ENCODE data around the gene RPH3AL.
A peak's percentile ranks its signal among the peaks of the same experiment; 100 is the strongest.

Gene RPH3AL

GRCh38 chr17:352421-353212 lies at the start of gene RPH3AL:
Gene RPH3AL (minus strand): TSS chr17:352807. CDS start chr17:327543, 25,264 bp downstream.
- no peak for DNase-seq

GRCh38 chr17:400257-400656 lies 47.6 kb upstream of the RPH3AL start:
- DNase-seq, result no peak

- no peak for DNase-seq
Measured at GRCh38 chr17:396788-397187, 44.2 kb upstream of the RPH3AL start.

DNA sequence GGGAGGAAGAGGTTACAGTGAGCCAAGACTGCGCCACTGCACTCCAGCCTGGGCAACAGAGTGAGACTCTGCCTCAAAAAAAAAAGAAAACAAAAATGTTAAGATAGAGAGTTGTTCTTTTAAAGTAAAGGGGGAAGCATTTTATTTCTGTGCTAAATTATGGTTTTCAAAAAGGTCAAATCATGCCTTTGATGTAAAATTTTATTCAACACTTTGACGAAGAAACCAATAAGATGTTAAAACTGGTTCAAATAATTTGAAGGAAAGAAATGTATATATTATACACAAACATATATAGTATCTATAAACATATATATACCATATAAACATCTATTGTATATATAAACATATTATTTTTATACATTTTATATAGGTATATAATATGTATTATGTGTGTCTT lies 43.4 kb upstream of the RPH3AL start:
- no peak for DNase-seq

GRCh38 chr17:395179-395578 lies 42.6 kb upstream of the RPH3AL start:
- no peak for DNase-seq

- no peak for DNase-seq
Measured at GRCh38 chr17:394718-395095, 42.1 kb upstream of the RPH3AL start.

DNA sequence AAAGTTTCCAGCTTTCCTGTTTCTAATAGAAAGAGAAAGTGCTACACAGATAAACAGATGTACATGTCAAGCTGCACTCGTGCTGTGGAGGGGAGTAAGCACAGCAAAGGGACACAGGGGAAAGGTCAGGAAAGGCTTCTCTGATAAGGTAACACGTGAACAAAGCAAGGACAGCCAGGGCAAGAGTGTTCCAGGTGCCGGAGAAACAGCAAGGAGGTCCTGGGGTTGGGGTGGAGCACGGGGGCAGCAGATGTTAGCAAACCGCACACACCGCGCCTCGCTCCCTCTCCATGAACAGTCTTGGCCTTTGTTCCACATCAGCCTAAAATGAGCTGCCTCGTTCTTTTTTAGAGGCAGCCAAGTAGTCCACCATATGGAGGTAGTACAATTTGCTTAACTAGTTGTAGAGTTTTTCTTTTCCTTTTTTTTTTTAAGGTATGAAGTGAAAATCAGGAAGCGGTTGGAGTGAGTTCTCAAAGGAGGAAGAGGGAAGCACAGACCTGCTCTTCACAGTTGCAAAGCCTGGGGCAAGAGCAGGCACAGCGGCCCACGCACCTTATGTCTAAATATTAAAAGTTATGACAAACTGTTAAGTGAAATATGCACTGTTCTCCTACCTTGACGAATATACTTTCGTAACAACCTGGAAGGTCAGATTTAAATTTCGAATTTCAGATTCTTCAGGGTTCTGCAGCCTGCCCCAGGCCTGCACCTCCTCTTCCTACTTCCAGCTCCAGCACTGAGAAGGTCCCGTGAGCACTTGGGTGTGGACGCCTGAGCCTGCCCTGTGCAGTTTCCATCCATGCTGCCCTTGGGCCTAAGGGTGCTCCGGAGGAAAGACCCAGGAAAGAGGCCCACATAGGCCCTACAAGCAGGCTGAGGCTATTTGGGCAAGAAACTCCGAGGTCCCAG lies 41.5 kb upstream of the RPH3AL start:
- no peak for DNase-seq

DNA sequence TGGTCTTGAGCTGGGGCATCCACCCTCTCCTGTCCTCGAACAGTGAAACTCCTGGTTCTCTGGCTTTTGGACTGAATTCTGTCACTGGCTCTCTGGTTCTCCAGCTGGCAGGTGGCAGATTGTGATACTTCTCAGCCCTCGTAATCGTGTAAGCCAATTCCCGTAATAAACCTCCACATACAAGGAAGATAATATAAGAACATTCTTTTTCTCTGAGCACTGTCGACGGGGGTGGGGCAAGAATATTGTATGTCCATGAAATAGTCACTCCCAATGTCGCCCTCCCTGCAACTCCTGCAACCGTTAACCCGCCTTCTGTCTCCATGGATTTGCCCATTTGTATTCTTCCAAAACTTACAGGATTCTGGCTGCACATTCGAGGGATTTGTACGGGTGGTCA lies 39.2 kb upstream of the RPH3AL start:
- DNase-seq, result no peak

GRCh38 chr17:390025-390424 lies 37.4 kb upstream of the RPH3AL start:
- DNase-seq, result no peak

DNA sequence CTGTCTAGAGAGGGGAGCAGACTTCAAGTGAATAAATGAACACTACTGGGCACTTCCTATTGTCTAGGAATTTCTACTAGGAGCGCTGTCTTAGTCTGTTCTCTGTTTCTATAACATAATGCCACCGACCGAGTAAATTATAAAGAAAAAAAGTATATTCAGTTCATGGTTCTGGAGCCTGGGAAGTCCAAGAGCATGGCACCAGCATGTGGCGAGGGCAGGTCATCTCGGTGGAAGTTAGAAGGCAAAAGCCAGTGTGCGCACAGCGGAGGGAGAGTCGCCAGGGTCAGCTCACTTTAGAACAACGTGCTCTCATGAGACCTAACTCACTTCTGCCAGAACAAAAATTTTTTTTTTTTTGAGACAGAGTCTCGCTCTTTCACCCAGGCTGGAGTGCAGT lies 35.5 kb upstream of the RPH3AL start:
- no peak for DNase-seq

GRCh38 chr17:386141-386876 lies 33.7 kb upstream of the RPH3AL start:
- DNase-seq, result peak; percentile 69

- no peak for DNase-seq
Measured at GRCh38 chr17:385836-386140, 33.2 kb upstream of the RPH3AL start.

- peak; percentile 8 for DNase-seq
Measured at GRCh38 chr17:385178-385835, 32.7 kb upstream of the RPH3AL start.

DNA sequence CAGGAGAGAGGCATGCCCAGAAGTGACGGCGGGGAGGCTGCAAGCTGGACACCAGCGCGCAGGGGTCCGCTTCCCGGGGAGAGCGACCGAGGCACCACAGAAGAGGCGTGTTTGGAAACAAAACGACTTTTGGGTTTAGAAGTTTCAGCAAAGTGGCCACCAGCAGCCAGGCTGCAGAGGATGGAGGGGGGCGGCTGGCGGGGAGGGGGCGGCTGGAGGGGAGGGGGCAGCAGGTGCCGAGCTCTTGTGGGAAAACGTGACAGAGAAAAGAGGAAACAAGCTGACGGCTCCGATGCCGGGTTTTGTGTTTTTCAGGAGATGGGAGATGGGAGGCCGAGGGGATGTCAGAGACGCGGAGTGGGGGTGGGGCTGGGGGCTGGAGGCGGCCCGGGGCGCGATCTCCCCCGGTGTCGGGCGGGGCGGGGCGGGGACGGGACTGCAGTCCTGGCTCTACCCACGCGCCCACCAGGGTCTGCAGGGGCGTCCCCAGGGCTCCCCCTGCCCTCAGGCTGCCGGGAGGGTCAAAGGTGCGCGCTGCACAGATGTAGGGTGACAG lies 32.1 kb upstream of the RPH3AL start:
- no peak for DNase-seq

GRCh38 chr17:383771-384621 lies 31.4 kb upstream of the RPH3AL start:
- DNase-seq, result no peak

- DNase-seq, result no peak
Measured at GRCh38 chr17:382644-383533, 30.3 kb upstream of the RPH3AL start.

- DNase-seq, result no peak
Measured at GRCh38 chr17:381941-382643, 29.5 kb upstream of the RPH3AL start.

- no peak for DNase-seq
Measured at GRCh38 chr17:381516-381915, 28.9 kb upstream of the RPH3AL start.

GRCh38 chr17:379531-380465 lies 27.2 kb upstream of the RPH3AL start:
- DNase-seq, result no peak

Data from activated CD4-positive, alpha-beta T cell treated with anti-CD3 and anti-CD28 coated beads, Interleukin-2, amount 50 U/mL, for 1 hour (primary cell).